GM19043 (cell line): ENCODE results near the gene TNIK.
"Not testable (repeated sequence)": the region's sequence is repeated elsewhere in the genome, so short reads cannot be mapped to it uniquely, and the experiment has no call there.

Source experiments
- ATAC-seq: cut with Tn5 transposase; IDR thresholded peaks from one replicate; pipeline ENCODE4 v1.9.1; 2021; ENCODE audit warnings: low read depth; ENCODE audit not compliant: unreplicated experiment

TNIK gene

DNA sequence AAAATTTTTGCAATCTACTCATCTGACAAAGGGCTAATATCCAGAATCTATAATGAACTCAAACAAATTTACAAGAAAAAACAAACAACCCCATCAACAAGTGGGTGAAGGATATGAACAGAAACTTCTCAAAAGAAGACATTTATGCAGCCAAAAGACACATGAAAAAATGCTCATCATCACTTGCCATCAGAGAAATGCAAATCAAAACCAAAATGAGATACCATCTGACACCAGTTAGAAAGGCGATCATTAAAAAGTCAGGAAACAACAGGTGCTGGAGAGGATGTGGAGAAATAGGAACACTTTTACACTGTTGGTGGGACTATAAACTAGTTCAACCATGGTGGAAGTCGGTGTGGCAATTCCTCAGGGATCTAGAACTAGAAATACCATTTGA is 36.1 kb downstream of the TNIK start:
- not testable (repeated sequence) for ATAC-seq

- ATAC-seq: not testable (repeated sequence)
These were observed 37.4 kb downstream of the TNIK start for GRCh38 chr3:171422855-171423254.

- ATAC-seq: no peak
These were observed 39.5 kb downstream of the TNIK start for GRCh38 chr3:171420667-171421066.

GRCh38 chr3:171419457-171419856 is 40.7 kb downstream of the TNIK start:
- no peak for ATAC-seq

- no peak for ATAC-seq
These were observed 42.4 kb downstream of the TNIK start for GRCh38 chr3:171417813-171418212.

DNA sequence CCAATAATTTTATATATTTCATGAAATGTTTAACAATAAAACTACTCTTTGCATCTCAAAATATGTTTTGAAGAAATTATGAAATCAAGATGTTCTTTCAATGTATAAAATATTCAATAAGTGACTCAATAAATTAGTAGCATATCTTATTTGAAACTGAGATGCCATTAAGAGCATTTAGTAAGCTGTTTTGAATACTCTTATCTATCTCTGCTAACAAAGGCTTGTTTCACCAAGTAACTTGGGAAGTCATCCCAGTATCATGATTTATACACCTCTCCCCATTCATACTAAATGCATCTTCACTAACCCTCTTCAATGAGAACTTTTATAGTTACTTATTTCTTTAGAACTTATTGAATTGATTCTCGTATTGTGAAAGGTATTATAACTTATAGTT is 43.1 kb downstream of the TNIK start:
- no peak for ATAC-seq

GRCh38 chr3:171416666-171417065 is 43.5 kb downstream of the TNIK start:
- ATAC-seq: no peak

- no peak for ATAC-seq
These were observed 44.1 kb downstream of the TNIK start for GRCh38 chr3:171416061-171416460.

DNA sequence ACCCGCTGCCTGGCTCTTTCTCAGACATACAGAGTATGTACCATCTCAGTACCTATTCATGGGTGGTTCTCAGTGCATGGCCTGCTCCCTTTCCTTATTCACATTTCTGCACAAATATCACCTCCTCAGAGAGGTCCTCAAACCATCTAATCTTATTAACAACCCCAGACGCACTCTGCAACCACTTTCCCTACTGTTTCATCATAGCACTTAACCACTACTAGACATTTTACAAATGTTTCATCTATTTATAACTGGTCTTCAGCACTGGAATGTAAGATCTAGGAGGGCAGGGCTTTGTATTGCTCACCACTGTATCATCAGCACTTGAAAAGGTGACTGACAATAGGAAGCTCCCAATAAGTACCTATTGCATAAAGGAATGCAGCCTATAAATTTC is 45.1 kb downstream of the TNIK start:
- ATAC-seq: no peak

DNA sequence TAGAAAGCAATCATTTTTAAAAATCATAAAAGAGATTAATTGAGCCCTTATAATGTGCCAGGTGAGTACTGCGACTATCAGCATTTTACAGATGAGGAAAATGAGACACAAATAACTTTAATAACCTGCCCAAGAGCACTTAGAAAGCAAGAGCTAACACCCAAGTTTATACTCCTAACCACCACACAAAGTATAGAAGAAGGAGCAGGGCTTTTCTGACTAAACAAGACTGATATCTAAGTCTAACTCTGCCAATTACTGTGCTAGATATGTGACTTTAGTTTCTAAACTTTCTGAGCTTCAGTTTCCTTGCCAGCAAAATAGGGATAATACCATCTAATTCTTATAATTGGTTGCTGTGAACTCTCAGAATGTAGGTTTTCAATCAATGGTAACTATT is 47.7 kb downstream of the TNIK start:
- ATAC-seq: no peak

DNA sequence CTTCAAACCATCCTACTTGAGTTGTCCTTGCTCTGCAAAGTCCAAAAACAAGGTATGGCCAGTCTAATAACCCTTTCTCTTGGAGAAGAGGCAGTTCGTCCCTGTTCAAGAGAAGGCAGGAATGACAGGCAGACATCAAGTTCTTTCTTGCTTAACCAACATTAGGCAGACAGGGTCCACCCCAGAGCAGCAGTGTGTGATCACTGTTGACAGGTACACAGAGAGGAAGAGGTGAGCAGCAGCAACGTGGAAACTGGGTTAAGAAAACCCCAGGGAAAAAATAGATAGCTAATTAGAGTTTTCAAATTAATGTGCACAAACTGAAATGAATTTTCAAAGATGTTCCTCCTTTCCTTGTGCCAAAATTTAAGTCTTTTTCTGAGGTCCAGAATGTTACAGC is 48.2 kb downstream of the TNIK start:
- ATAC-seq: no peak

GRCh38 chr3:171410186-171410585 is 50.0 kb downstream of the TNIK start:
- no peak for ATAC-seq

- ATAC-seq: no peak
These were observed 52.4 kb downstream of the TNIK start for GRCh38 chr3:171407759-171408158.

GRCh38 chr3:171404376-171404967 is 55.7 kb downstream of the TNIK start:
- ATAC-seq: no peak

- no peak for ATAC-seq
These were observed 57.9 kb downstream of the TNIK start for GRCh38 chr3:171402281-171402680.

- no peak for ATAC-seq
These were observed 58.8 kb downstream of the TNIK start for GRCh38 chr3:171401432-171401831.

- no peak for ATAC-seq
These were observed 60.4 kb downstream of the TNIK start for GRCh38 chr3:171399842-171400241.

GRCh38 chr3:171398343-171398742 is 61.9 kb downstream of the TNIK start:
- no peak for ATAC-seq

DNA sequence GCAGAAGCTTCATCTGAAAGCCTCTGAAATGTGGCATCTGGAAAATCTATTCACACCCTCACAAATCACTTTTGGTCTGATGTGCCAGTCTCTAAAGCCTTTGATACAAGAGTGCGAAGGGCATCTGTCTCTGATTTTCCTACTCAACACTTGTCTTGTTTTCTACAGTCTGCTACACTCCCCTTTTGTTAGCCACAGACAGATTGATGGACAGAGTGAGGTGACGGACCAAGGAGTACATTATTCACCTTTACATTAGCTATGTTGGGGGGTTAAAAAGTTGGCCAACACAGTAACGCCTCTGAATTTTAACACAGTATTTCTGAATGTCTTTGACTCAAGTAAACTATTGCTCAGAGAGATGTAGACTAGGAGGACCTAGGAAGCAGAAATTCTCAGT is 63.1 kb downstream of the TNIK start:
- ATAC-seq: no peak

DNA sequence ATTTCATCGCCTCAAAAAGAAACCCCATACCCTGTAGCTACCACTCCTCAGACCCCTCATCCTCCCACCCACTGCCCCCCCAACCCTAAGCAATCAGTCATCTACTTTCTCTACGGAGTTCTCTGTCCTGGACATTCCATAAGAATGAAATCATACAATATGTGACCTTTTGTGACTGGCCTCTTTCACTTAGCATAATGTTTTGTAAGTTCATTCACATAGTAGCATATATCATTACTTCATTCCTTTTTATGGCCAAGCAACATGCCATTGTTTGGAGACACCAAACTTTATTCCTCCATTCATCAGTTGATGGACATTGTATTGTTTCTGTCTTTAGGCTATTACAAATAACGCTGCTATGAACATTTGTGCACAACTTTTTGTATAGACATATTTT is 64.2 kb downstream of the TNIK start:
- no peak for ATAC-seq

DNA sequence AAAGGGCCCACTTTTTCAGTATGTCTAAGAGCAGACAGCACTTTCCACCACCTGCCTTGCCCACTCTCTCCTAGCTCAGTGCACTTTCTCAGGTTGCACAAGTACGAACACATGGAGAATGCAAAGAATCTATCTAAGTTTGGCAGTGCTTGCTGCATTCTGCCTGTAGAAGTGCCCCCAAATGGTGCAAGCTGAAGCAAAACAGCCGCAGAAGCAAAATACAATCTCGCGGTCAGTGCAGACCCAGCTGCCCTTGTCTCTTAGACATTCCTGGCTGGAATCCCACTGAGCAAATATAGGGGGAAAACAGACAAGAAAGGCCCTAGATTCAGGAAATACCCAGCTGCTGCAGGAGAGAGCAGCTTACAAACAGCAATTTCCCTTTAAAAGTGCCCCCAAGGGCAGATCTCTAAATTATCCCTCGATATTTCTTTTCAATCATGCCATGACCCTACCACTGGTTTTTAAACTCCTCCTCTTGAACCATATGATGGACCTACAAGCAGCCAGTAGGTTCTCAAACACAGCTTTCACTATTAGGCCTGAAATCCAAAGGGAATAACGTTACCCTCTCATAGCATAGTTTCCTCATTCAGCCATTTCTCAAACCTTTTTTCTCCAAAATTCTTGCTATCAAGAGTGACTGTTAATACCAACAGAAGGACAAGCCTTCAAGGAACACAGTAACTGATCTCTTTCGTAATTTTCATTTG is 67.0 kb downstream of the TNIK start:
- no peak for ATAC-seq

DNA sequence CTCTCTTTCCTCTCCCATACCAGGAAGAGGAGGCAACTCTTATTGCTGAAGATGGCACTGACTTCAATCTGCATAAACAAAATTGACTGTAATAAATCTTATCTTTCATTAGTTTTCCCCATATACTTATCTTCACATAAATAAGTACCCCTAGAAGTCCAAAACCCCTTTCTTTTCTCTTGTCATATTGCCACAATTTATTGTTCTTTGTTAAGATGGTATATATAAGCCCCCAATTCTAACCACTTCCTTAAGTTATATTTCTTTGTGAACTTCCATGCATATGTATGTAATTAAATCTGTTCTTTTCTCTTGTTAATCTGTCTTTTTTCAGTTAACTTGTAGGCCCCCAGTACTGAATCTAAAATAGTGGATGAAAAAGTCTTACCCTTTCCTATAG is 68.8 kb downstream of the TNIK start:
- ATAC-seq: no peak
